K562 (cell line): ENCODE data around the gene LRP2. TPM values are rescaled to one million over a fixed set of nuclear protein-coding genes. Genes with fewer than 3 reads are reported as not detected.

Experiments
- ATAC-seq: fragments of 200-7000 bp; cut with Tn5 transposase; 3 replicates; pipeline ENCODE4 v1.9.1; 2020; ENCODE audit warnings: moderate library complexity
- BruUV-seq: library from RNA; stranded (reverse); fragments of 400-500 nt; replicated peaks from 2 replicates; lab custom pipeline; 2021; lab: Mats Ljungman, UMichigan
- CTCF ChIA-PET: fragments of 300-600 bp; formaldehyde crosslinking; extraction: SDS; loops from one replicate; lab custom pipeline; 2021; ENCODE audit warnings: low intra/inter-chr PET ratio; lab: Yijun Ruan, JAX
- POLR2A ChIA-PET: fragments of 300-600, 350-650 bp; sonication (Branson Sonifier 250); formaldehyde crosslinking; extraction: SDS; loops from one replicate; lab custom pipeline; 2021; ENCODE audit warnings: antibody characterized with exemption, inconsistent platforms; lab: Yijun Ruan, JAX
- DNase-seq, 4 experiments: peaks; one replicate each; pipeline versions ENCODE4 v3.0.0 to v3.0.0-alpha.2; 2011 to 2018; ENCODE audit warnings: low spot score in 3 of 4, mixed read lengths in 3 of 4; ENCODE audit errors: extremely low read depth in 1 of 4
- FAIRE-seq: peaks from 2 replicates; lab custom pipeline; 2011; peaks lifted over from hg19 to GRCh38; lab: Jason Lieb, UNC
- H2AFZ ChIP-seq: 2 replicates; pipeline ENCODE4 v1.6.0; 2011; ENCODE audit warnings: low read depth, low read length, control low read depth, inconsistent platforms
- H3K27ac ChIP-seq: fragments of 200-600 bp; 3 replicates; pipeline ENCODE4 v1.8.0; 2011; ENCODE audit warnings: low read depth, mild to moderate bottlenecking, control low read depth, inconsistent platforms, low read length, moderate library complexity, mixed read lengths; ENCODE audit errors: extremely low read depth
- H3K27me3 ChIP-seq, 2 experiments: fragments of 300-600 bp in 1 of 2; 2 replicates in 1 of 2; 3 replicates in 1 of 2; pipeline versions ENCODE4 v1.6.0 to v1.8.0; 2011; ENCODE audit warnings: inconsistent platforms in 2 of 2, low read length in 2 of 2, mild to moderate bottlenecking in 1 of 2, mixed read lengths in 1 of 2, moderate library complexity in 1 of 2; ENCODE audit not compliant: control insufficient read depth in 2 of 2, insufficient read depth in 2 of 2
- H3K36me3 ChIP-seq: fragments of 300-600 bp; 3 replicates; pipeline ENCODE4 v1.8.0; 2011; ENCODE audit warnings: mild to moderate bottlenecking, low read length, inconsistent platforms; ENCODE audit not compliant: control insufficient read depth, insufficient read depth
- H3K4me1 ChIP-seq, 2 experiments: fragments of 200-600 bp in 1 of 2; replicated peaks in 1 of 2; 2 replicates in 1 of 2; 3 replicates in 1 of 2; pipeline versions ENCODE4 v1.5.1 to v1.8.0; 2011; ENCODE audit warnings: inconsistent platforms in 2 of 2, low read length in 2 of 2, mild to moderate bottlenecking in 1 of 2, mixed read lengths in 1 of 2, moderate library complexity in 1 of 2; ENCODE audit not compliant: control insufficient read depth in 2 of 2, insufficient read depth in 2 of 2
- H3K4me2 ChIP-seq: 2 replicates; pipeline ENCODE4 v1.6.1; 2011; ENCODE audit warnings: low read length, control low read depth, inconsistent platforms, mixed read lengths; ENCODE audit not compliant: insufficient read depth
- H3K4me3 ChIP-seq: fragments of 200-600 bp; sonication (generic), shearing (Covaris generic); 2 replicates; pipeline ENCODE4 v1.5.1; 2016; ENCODE audit warnings: control low read depth, inconsistent platforms
- H3K79me2 ChIP-seq: fragments of 200-600 bp; 3 replicates; pipeline ENCODE4 v1.8.0; 2011; ENCODE audit warnings: low read length, inconsistent platforms; ENCODE audit not compliant: control insufficient read depth, insufficient read depth
- H3K9ac ChIP-seq, 2 experiments: 2 replicates each; pipeline versions ENCODE4 v1.6.0 to v1.6.1; 2011; ENCODE audit warnings: low read depth in 2 of 2, low read length in 2 of 2, control low read depth in 1 of 2, inconsistent platforms in 1 of 2, mild to moderate bottlenecking in 1 of 2, mixed read lengths in 1 of 2; ENCODE audit not compliant: insufficient read depth in 1 of 2
- H3K9me1 ChIP-seq: one replicate; pipeline ENCODE4 v1.6.0; 2011; ENCODE audit warnings: inconsistent platforms, mild to moderate bottlenecking, low read length, moderate library complexity; ENCODE audit not compliant: control insufficient read depth, insufficient read depth
- H3K9me3 ChIP-seq: replicated peaks from 2 replicates; pipeline ENCODE4 v1.5.1; 2011; ENCODE audit warnings: low read depth, low read length, inconsistent platforms; ENCODE audit not compliant: control insufficient read depth, insufficient read depth
- H4K20me1 ChIP-seq: replicated peaks from 2 replicates; pipeline ENCODE4 v1.6.1; 2011; ENCODE audit warnings: low read length, inconsistent platforms, mixed read lengths; ENCODE audit not compliant: control insufficient read depth, insufficient read depth
- C11orf30 ChIP-seq: fragments of 450-650 bp; IDR thresholded peaks from 2 replicates; pipeline ENCODE4 v1.6.1; 2016; ENCODE audit warnings: low read depth, mild to moderate bottlenecking
- CTBP1 ChIP-seq: fragments of 450-650 bp; IDR thresholded peaks from 2 replicates; pipeline ENCODE4 v1.6.1; 2016; ENCODE audit warnings: borderline replicate concordance
- DPF2 ChIP-seq: fragments of 450-650 bp; IDR thresholded peaks from 2 replicates; pipeline ENCODE4 v1.6.1; 2016
- MAFG ChIP-seq: fragments of 450-650 bp; conservative IDR thresholded peaks from 2 replicates; pipeline ENCODE4 v1.6.1; 2016; ENCODE audit warnings: missing genetic modification characterization, missing compliant biosample characterization
- MAFK ChIP-seq: IDR thresholded peaks from 2 replicates; pipeline ENCODE4 v1.6.1; 2011; ENCODE audit warnings: low read length, improper control_type of control experiment
- NONO ChIP-seq, 2 experiments: fragments of 200-400 bp in 1 of 2; fragments of 450-650 bp in 1 of 2; formaldehyde crosslinking in 1 of 2; IDR thresholded peaks; 2 replicates each; pipeline ENCODE4 v1.6.1; 2017; ENCODE audit warnings: low read depth in 2 of 2, mild to moderate bottlenecking in 2 of 2, moderate library complexity in 2 of 2, low read length in 1 of 2
- POLR2A ChIP-seq: fragments of 450-650 bp; conservative IDR thresholded peaks from 2 replicates; pipeline ENCODE4 v1.6.1; 2016
- POLR2AphosphoS2 ChIP-seq: IDR thresholded peaks from 2 replicates; pipeline ENCODE4 v1.6.1; 2012; ENCODE audit warnings: low read length, improper control_type of control experiment
- RBM39 ChIP-seq: fragments of 200-400 bp; formaldehyde crosslinking; optimal IDR thresholded peaks from 2 replicates; pipeline ENCODE3; 2018; ENCODE audit warnings: low read depth, low read length
- SAP30 ChIP-seq: fragments of 200-600 bp; sonication (generic); IDR thresholded peaks from 2 replicates; pipeline ENCODE4 v1.6.1; 2012; ENCODE audit warnings: borderline replicate concordance, low read depth, mild to moderate bottlenecking, moderate library complexity, low read length, control low read depth, inconsistent platforms; ENCODE audit not compliant: insufficient read depth, poor library complexity, severe bottlenecking
- WHSC1 ChIP-seq: IDR thresholded peaks from one replicate; pipeline ENCODE4 v1.6.1; 2012; ENCODE audit warnings: low read length, control low read depth, inconsistent platforms
- WGBS: fragments of 100-300 bp; shearing (Covaris generic); methylation state at CpG from one replicate; pipeline ENCODE4 v1.1.6; 2016; ENCODE audit warnings: low coverage, mixed read lengths; ENCODE audit not compliant: insufficient coverage; ENCODE audit errors: missing lambda C conversion rate; 5-methylcytosine and 5-hydroxymethylcytosine counted together
- in situ Hi-C: fragments of 300-500 bp; cut with MboI; formaldehyde crosslinking; loops from 4 replicates; pipeline ENCODE4 v1.15.0; 2018; ENCODE audit warnings: inconsistent platforms, mixed read lengths
- intact Hi-C: fragments of 100-400 bp; cut with micrococcal nuclease; formaldehyde crosslinking; loops from 2 replicates; pipeline ENCODE4 v1.14.2; 2022
- polyA plus RNA-seq, 8 experiments: library from polyadenylated mRNA; depleted of rRNA in 4 of 8; stranded (reverse) in 5 of 8; unstranded in 3 of 8; fragments of >200 nt; fragmentation: Nextera tagmentation in 2 of 8; fragmentation: Illumina TruSeq in 1 of 8; extraction: Ambion mirVana in 2 of 8; extraction: Trizol in 1 of 8; gene quantifications; 2 replicates each; pipeline versions ENCODE4 v1.2.1 to v1.2.3, GENCODE V29; 2011 to 2014; ENCODE audit warnings: inconsistent platforms in 1 of 8, missing spikeins in 1 of 8
- total RNA-seq, 7 experiments: library from RNA; depleted of rRNA in 6 of 7; stranded (reverse); fragments of >200 nt in 6 of 7; fragmentation: Illumina TruSeq in 2 of 7; extraction: Trizol in 2 of 7; gene quantifications; 2 replicates each; pipeline versions ENCODE4 v1.2.1 to v1.2.3, GENCODE V29; 2011 to 2021; ENCODE audit warnings: low replicate concordance in 1 of 7
- TF ChIP-seq, protein P1 (sequence below): fragments of 250-450 bp; sonication (Bioruptor Pico); IDR thresholded peaks from 2 replicates; pipeline ENCODE4 v1.8.0; 2022; ENCODE audit warnings: moderate library complexity, mild to moderate bottlenecking, inconsistent platforms
- TF ChIP-seq, protein P2 (sequence below): fragments of 450-650 bp; formaldehyde crosslinking; IDR thresholded peaks from 2 replicates; pipeline ENCODE4 v1.4.0; 2020; ENCODE audit warnings: mild to moderate bottlenecking, moderate library complexity
- TF ChIP-seq, protein P3 (sequence below): fragments of 250-450 bp; sonication (Bioruptor Pico); IDR thresholded peaks from 2 replicates; pipeline ENCODE4 v1.5.0; 2021

Gene LRP2
- total and polyA plus RNA-seq, 9 of the 15 experiments (the other 6 are each of a cell fraction or from before 2014, with no cell fraction given), result 0.04 to 0.18 (median 0.11) TPM; not detected in 1

DNA sequence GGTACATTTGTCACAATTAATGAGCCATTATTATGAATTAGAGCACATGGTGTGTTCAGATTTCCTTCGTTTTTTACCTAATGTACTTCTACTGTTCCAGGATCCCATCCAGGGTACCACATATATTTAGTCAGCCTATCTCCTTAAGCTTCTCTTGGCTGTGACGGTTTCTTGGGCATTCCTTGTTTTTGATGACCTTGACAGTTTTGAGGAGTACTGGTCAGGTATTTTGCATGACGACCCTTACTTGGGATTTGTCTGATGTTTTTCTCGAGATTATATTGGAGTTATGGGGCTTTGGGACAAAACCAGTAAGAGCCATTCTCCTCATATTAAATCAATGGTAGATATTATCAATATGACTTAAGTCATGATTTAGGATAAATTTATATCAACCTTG is 10.2 kb upstream of the LRP2 start:
- Histone ChIP-seq H3K9ac (no peak overlapping the region), H3K4me3 (no peak overlapping the region), H3K9me1 (no peaks in the 10 kb centered on the region), H3K4me2 (no peak overlapping the region), H3K79me2 (no peaks in the 10 kb centered on the region), H3K27ac (no peak overlapping the region), H2AFZ (no peak overlapping the region), H3K9me3 (no peaks in the 10 kb centered on the region), H3K27me3 (no peaks in the 10 kb centered on the region; a peak in 2 of 5 replicates), H3K4me1 (no peaks in the 10 kb centered on the region; a peak in 1 of 5 replicates), H3K36me3 (no peaks in the 10 kb centered on the region), H4K20me1 (no peaks in the 10 kb centered on the region)
- 0% methylated on average over 4 of the region's 4 CpGs for WGBS
- POLR2A ChIA-PET, result no interaction called here
- no TSS peak for BruUV-seq
- CTCF ChIA-PET, result no interaction called here
- in situ Hi-C loops, result no loop called here
- FAIRE-seq (no peak), DNase-seq (no peak), ATAC-seq (no peak)
- intact Hi-C loops, result no loop called here
- TF ChIP-seq WHSC1 (no peak), MAFK (peak; percentile 33; the same call in 1 of the 2 replicates), C11orf30 (peak; percentile 33; the same call in 1 of the 2 replicates), MAFG (tag) (peak; percentile 38; the same call in 1 of the 2 replicates), POLR2A (no peak), DPF2 (no peak), SAP30 (no peak), POLR2AphosphoS2 (no peak), CTBP1 (no peak), NONO (IDR thresholded peaks at IDR 0.05; ENCODE audit: low read depth in 2 of 2, low read length in 1 of 2) (no peak), RBM39 (no peak)
- TF ChIP-seq, protein P1, sequence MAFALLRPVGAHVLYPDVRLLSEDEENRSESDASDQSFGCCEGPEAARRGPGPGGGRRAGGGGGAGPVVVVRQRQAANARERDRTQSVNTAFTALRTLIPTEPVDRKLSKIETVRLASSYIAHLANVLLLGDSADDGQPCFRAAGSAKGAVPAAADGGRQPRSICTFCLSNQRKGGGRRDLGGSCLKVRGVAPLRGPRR (CRISPR knock-in tag), result no peak
- TF ChIP-seq, protein P2, sequence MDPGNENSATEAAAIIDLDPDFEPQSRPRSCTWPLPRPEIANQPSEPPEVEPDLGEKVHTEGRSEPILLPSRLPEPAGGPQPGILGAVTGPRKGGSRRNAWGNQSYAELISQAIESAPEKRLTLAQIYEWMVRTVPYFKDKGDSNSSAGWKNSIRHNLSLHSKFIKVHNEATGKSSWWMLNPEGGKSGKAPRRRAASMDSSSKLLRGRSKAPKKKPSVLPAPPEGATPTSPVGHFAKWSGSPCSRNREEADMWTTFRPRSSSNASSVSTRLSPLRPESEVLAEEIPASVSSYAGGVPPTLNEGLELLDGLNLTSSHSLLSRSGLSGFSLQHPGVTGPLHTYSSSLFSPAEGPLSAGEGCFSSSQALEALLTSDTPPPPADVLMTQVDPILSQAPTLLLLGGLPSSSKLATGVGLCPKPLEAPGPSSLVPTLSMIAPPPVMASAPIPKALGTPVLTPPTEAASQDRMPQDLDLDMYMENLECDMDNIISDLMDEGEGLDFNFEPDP (CRISPR knock-in tag), result no peak
- TF ChIP-seq, protein P3, sequence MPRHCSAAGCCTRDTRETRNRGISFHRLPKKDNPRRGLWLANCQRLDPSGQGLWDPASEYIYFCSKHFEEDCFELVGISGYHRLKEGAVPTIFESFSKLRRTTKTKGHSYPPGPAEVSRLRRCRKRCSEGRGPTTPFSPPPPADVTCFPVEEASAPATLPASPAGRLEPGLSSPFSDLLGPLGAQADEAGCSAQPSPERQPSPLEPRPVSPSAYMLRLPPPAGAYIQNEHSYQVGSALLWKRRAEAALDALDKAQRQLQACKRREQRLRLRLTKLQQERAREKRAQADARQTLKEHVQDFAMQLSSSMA (CRISPR knock-in tag), result no peak
